ENCODE measurements around the gene GOLGA7B. TPM values are rescaled to one million over a fixed set of nuclear protein-coding genes. Genes with fewer than 3 reads are reported as not detected.
A peak's percentile ranks its signal among the peaks of the same experiment; 100 is the strongest.
"Not testable (repeated sequence)": the region's sequence is repeated elsewhere in the genome, so short reads cannot be mapped to it uniquely, and the experiment has no call there.

The GOLGA7B gene
- total RNA-seq, 1 experiment from 2014 or later = 0.20 TPM

GRCh38 chr10:97825020-97825760, 24.5 kb upstream of the GOLGA7B start:
- Histone ChIP-seq H3K27me3 (no peaks in the 10 kb centered on the region), H3K36me3 (no peaks in the 10 kb centered on the region), H3K9me3 (no peaks in the 10 kb centered on the region), H3K4me3 (no peak overlapping the region)
- peak; percentile 36 for DNase-seq

- no peaks in the 10 kb centered on the region for H3K9me3 ChIP-seq
- H3K4me3 ChIP-seq = no peak overlapping the region
- no peaks in the 10 kb centered on the region for H3K36me3 ChIP-seq
- DNase-seq = no peak
- no peaks in the 10 kb centered on the region for H3K27me3 ChIP-seq
Observed at GRCh38 chr10:97826892-97827291, 22.8 kb upstream of the GOLGA7B start.

GRCh38 chr10:97827702-97828291, 21.8 kb upstream of the GOLGA7B start:
- peak; percentile 74 for DNase-seq
- H3K9me3 ChIP-seq = no peaks in the 10 kb centered on the region
- H3K4me3 ChIP-seq = no peak overlapping the region
- H3K27me3 ChIP-seq = no peaks in the 10 kb centered on the region
- H3K36me3 ChIP-seq = no peaks in the 10 kb centered on the region

GRCh38 chr10:97828721-97829120, 20.9 kb upstream of the GOLGA7B start:
- H3K9me3 ChIP-seq = no peaks in the 10 kb centered on the region
- H3K36me3 ChIP-seq = no peaks in the 10 kb centered on the region
- H3K27me3 ChIP-seq = no peaks in the 10 kb centered on the region
- no peak overlapping the region for H3K4me3 ChIP-seq
- no peak for DNase-seq

- DNase-seq = no peak
- Histone ChIP-seq H3K9me3 (no peaks in the 10 kb centered on the region), H3K36me3 (no peaks in the 10 kb centered on the region), H3K4me3 (no peak overlapping the region), H3K27me3 (no peaks in the 10 kb centered on the region)
Observed at GRCh38 chr10:97830064-97830463, 19.6 kb upstream of the GOLGA7B start.

GRCh38 chr10:97831259-97831658, 18.4 kb upstream of the GOLGA7B start:
- no peak overlapping the region for H3K4me3 ChIP-seq
- no peaks in the 10 kb centered on the region for H3K27me3 ChIP-seq
- no peaks in the 10 kb centered on the region for H3K36me3 ChIP-seq
- no peaks in the 10 kb centered on the region for H3K9me3 ChIP-seq
- no peak for DNase-seq

- H3K36me3 ChIP-seq = no peaks in the 10 kb centered on the region
- DNase-seq = no peak
- H3K9me3 ChIP-seq = no peaks in the 10 kb centered on the region
- H3K4me3 ChIP-seq = no peak overlapping the region
- H3K27me3 ChIP-seq = no peaks in the 10 kb centered on the region
Observed at GRCh38 chr10:97836446-97836845, 13.2 kb upstream of the GOLGA7B start.

GRCh38 chr10:97838091-97838490, 11.6 kb upstream of the GOLGA7B start:
- H3K27me3 ChIP-seq = no peaks in the 10 kb centered on the region
- H3K9me3 ChIP-seq = no peaks in the 10 kb centered on the region
- DNase-seq = no peak
- no peaks in the 10 kb centered on the region for H3K36me3 ChIP-seq
- no peak overlapping the region for H3K4me3 ChIP-seq

GRCh38 chr10:97841166-97841565, 8.5 kb upstream of the GOLGA7B start:
- not testable (repeated sequence) for DNase-seq, H3K9me3 ChIP-seq, H3K4me3 ChIP-seq, H3K36me3 ChIP-seq
- peaks cover 12% of the 10 kb centered on the region for H3K27me3 ChIP-seq

GRCh38 chr10:97842114-97842513, 7.5 kb upstream of the GOLGA7B start:
- not testable (repeated sequence) for H3K9me3 ChIP-seq, DNase-seq, H3K36me3 ChIP-seq, H3K4me3 ChIP-seq
- peaks cover 14% of the 10 kb centered on the region for H3K27me3 ChIP-seq

GRCh38 chr10:97842656-97843280, 6.9 kb upstream of the GOLGA7B start:
- Histone ChIP-seq H3K9me3 (no peaks in the 10 kb centered on the region), H3K4me3 (no peak overlapping the region), H3K27me3 (peaks cover 14% of the 10 kb centered on the region), H3K36me3 (no peaks in the 10 kb centered on the region)
- DNase-seq = no peak

GRCh38 chr10:97843281-97843671, 6.4 kb upstream of the GOLGA7B start:
- H3K36me3 ChIP-seq = no peaks in the 10 kb centered on the region
- H3K4me3 ChIP-seq = no peak overlapping the region
- no peak for DNase-seq
- H3K27me3 ChIP-seq = peaks cover 14% of the 10 kb centered on the region
- no peaks in the 10 kb centered on the region for H3K9me3 ChIP-seq

- H3K9me3 ChIP-seq, H3K36me3 ChIP-seq, DNase-seq, H3K4me3 ChIP-seq: not testable (repeated sequence)
- peaks cover 17% of the 10 kb centered on the region for H3K27me3 ChIP-seq
Observed at GRCh38 chr10:97843972-97844371, 5.7 kb upstream of the GOLGA7B start.

- no peak for DNase-seq
- Histone ChIP-seq H3K36me3 (no peaks in the 10 kb centered on the region), H3K4me3 (no peak overlapping the region), H3K9me3 (no peaks in the 10 kb centered on the region), H3K27me3 (peaks cover 20% of the 10 kb centered on the region)
Observed at GRCh38 chr10:97844678-97845077, 5.0 kb upstream of the GOLGA7B start.

- no peak for DNase-seq
- Histone ChIP-seq H3K4me3 (peak overlapping the region; percentile 28), H3K36me3 (no peaks in the 10 kb centered on the region)
Observed at GRCh38 chr10:97849103-97849686, 448 bp upstream of the GOLGA7B start.

GRCh38 chr10:97850446-97850845, 803 bp downstream of the GOLGA7B start:
- Histone ChIP-seq H3K4me3 (no peak overlapping the region), H3K9me3 (no peaks in the 10 kb centered on the region), H3K27me3 (peaks cover 8% of the 10 kb centered on the region), H3K36me3 (no peaks in the 10 kb centered on the region)
- no peak for DNase-seq

More at GRCh38 chr10:97849103-97849686, 448 bp upstream of the GOLGA7B start:
- Histone ChIP-seq H3K27me3 (peaks cover 16% of the 10 kb centered on the region), H3K9me3 (no peaks in the 10 kb centered on the region)

- no peak overlapping the region for H3K4me3 ChIP-seq
- DNase-seq = no peak
- H3K36me3 ChIP-seq = no peaks in the 10 kb centered on the region
- peaks cover 12% of the 10 kb centered on the region for H3K27me3 ChIP-seq
- no peaks in the 10 kb centered on the region for H3K9me3 ChIP-seq
Observed at GRCh38 chr10:97851341-97852001, 1.8 kb downstream of the GOLGA7B start.

Measured in MG63 (cell line).